Stimulated activated CD4-positive, alpha-beta T cell treated with anti-CD3 and anti-CD28 coated beads, Interleukin-1b, Interleukin-23, amount 100 ng/mL, for 4 hours (primary cell): Measurements from ENCODE around the gene SMTNL1.

Experiments
- DNase-seq, 2 donors: peaks; one replicate each; pipeline ENCODE4 v3.0.0-alpha.2; 2020; ENCODE audit warnings: low read depth in 2 of 2

SMTNL1 gene

DNA sequence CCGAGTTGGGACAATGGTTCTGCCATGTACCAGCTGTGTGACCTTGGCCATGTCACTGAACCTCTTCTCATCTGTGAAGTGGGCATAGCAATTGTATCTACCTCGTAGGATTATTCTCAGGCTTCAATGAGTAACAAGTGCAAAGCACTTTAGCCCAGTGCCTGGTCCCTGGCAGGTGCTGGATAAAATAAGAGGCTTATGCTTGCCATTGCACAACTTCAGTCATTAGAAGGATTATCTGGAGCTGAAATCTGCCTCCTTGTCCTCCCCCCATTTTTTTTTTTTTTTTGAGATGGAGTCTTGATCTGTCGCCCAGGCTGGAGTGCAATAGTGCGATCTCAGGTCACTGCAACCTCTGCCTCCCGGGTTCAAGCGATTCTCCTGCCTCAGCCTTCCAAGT, 7.2 kb downstream of the SMTNL1 start:
- no peak for DNase-seq

GRCh38 chr11:57545883-57546282, 8.5 kb downstream of the SMTNL1 start:
- DNase-seq: no peak

DNA sequence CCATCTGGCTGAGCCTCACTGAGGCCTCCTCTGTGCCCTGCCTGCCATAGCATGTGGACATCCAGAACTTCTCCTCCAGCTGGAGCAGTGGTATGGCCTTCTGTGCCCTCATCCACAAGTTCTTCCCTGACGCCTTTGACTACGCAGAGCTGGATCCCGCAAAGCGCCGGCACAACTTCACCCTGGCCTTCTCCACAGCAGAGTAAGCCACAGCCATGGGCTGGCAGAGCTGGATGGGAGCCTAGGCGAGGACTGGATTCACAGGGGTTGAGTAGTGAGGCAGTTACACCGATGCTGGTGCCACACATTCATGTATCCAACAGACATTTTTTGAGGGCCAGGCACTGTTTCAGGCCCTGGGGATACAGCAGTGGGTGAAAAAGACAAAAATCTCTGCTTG, 9.1 kb downstream of the SMTNL1 start:
- no peak for DNase-seq

DNA sequence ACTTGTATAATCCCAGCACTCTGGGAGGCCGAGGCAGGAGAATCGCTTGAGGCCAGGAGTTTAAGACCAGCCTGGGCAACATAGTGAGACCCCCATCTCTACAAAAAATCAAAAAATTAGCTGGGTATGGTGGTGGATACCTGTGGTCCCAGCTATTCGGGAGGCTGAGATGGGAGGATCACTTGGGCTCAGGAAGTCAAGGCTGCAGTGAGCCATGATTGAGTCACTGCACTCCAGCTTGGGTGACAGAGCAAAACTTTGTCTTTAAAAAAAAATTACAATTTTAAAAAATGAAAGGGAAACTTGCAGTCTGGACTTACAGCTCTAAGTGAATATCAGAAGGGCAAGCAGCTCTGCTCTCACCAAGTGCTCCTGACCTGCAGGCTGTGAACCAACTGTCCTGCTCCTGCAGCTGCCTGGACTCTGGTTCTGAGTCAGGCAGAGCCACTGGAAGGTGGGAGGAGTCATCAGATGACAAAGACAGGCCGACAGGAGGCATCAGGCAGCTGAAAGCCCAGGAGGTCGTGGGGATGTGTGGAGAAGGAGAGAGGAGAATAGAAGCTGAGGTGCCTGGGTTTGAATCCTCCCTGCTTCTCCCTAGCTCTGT, 9.6 kb downstream of the SMTNL1 start:
- no peak for DNase-seq

DNA sequence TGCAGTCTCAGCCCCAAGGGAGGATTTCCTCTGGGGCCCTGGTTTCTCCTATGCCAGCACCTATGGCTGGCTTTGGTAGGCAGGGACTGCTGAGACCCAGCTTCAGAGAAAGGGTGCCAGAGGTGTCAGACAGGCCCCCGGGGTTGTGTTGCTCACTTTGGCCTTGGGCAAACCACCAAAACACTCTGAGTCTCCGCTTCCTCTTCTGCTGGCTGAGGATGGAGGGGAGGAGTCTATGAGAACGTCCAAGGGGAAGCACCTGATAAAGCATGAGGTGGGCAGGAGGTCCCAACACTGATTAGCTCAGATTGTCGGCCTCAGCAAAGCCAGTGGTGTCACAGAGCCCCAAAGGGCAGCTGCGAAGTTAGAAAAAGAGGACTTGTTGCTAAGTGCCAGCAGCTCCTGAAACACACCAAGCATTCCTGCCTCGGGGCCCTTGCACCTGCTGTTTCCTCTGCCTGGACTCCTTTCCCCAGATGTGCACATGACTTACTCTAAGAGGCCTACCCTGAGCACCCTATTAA, 10.5 kb downstream of the SMTNL1 start:
- no peak for DNase-seq

- no peak for DNase-seq
Observed at GRCh38 chr11:57549983-57550382, 12.6 kb downstream of the SMTNL1 start.

DNA sequence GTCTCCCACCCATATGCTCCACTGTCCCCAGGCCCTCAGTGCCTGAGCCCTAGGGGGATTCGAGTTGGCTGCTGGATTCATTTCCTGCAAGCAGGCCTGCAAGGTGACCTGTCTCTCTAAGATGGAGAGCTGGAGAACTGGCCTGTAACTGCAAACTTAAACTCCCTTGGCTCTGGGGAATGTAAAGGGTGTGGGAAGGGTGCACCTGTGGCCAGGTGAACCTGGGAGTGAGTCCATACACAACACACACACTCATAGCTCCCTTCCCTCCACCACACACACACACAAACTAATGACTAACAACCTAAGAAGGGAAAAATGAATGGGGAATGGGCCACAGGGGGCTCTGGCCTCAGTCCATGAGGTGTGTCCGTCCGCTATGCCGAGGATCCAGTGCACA, 14.5 kb downstream of the SMTNL1 start:
- no peak for DNase-seq

GRCh38 chr11:57552479-57552878, 15.1 kb downstream of the SMTNL1 start:
- DNase-seq: no peak

DNA sequence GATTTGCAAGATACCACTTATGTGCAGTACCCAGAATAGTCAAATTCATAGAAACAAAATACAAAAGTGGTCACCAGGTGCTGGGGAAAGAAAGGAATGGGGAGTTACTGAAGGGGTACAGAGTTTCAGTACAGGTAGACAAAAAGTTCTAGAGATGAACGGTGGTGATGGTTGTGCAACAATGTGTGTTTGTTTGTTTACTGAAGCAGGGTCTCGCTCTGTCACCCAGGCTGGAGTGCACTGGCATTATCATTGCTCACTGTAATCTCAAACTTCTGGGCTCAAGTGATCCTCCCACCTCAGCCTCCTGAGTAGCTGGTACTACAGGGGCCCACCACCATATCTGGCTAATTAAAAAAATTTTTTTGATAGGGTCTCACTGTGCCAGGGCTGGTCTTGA, 18.0 kb downstream of the SMTNL1 start:
- DNase-seq: no peak

DNA sequence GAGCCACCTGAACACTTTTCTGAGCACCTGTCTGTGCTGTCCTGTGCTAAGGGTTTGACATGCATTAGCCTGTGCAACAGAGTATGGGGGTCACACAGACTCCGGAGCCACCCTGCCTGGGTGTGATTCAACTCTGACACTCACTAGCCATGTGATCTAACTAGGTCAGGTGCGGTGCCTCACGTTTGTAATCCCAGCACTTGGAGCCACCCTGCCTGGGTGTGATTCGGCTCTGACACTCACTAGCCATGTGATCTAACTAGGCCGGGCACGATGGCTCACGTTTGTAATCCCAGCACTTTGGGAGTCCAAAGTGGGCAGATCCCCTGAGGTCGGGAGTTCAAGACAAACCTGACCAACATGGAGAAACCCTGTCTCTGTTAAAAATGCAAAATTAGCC, 18.6 kb downstream of the SMTNL1 start:
- no peak for DNase-seq

DNA sequence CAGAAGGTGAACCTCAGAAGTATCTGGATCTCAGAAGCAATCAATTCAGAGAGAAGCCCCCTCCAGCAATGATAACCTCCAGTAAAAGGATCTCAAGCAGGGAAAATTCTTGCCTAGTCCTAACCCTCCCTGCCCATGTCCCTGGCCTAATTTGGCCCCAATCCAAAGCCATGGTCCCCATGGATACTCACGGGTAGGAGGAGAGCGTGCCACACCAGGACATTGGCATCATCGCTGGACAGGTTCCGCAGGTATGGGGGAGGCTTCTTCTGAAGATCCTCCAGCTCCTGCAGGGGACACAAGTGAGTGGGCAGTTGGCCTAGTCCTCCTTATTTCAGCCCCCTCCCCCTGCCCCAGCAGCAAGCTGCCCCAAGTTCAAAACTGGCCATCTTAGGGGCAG, 22.8 kb downstream of the SMTNL1 start:
- no peak for DNase-seq

- DNase-seq: no peak
Observed at GRCh38 chr11:57562596-57562995, 25.2 kb downstream of the SMTNL1 start.

DNA sequence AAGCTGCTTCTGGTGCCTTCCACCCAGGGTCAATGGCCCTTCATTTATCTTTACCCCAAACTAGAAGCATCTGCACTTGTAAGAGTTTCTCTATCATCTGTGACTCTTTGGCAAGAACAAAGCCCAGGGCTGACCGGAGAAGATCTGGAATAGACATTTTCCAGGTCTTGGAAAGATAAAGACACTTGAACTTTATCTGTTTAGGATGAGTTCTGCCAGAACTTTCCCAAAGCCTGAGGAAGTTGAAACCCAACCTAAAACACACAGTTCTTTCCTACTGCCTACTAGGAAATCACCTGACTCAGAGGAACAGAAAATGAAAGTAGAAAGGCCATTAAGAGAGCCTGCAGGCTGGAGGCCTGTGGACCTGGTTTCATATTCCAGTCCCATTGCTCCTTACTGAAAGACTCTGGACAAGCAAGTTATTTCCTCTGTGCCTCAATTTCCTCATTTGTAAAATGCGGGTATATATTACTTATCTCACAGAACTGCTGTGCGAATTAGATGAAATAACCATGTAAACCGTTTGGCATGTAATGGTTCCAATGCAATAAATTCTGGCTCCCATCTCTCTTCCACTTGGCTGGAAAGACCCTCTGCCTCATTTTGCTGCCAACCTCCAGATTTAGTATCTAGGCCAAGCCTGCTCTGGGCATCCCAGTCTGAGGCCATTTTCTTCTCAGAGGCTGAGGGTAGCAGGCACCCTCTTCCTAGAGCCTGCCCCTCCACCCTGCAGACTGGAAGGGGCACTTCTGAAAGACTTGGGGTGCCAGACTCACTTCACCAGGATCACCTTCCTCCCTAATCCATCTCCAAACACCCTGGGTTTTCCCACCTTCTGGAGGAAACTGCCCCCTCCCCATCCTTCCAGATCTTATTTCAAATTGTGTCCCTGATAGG, 28.9 kb downstream of the SMTNL1 start:
- DNase-seq: peak in 1 of 2 donors; percentile 46

- DNase-seq: peak; percentile 14 to 27
Observed at GRCh38 chr11:57566905-57567514, 29.6 kb downstream of the SMTNL1 start.

DNA sequence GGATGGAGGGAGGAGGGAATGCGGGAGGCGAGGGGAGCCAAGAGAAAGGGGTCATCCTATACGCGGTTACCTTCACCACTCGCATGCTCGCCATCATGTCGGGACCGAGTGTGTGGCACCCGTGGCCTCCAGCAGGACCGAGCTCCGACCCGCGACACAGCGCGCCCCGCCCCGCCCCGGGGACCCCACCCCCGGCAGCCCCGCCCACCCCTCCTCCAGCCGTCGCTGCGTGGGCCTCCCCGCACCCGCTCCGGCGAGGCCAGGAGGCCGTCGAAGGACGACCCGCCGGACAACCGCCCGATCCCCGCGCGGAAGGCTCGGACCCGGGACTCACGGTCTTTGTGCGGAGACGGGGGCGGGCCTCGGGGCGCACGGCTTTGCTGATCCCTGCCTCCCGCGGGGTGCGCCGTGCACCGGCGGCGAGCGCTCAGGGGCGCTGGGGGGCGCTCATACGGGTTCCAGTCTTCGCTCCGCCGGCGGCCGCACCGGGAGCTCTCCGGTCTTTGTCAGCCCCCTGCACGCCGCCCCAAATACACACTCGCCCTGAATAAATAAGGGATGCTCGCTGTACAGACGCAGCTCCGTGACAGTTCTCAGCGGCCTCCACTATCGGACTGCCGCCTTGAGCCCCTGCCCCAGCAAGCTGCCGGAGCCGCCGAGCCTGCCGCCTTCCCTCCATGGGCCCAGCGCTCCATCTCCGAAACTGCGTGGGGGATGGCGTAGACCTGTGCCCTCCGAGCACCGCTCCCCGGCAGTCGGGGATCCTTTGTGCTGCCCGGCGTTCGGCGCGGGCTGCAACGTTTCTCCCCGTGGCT, 30.3 kb downstream of the SMTNL1 start, which contains the start of gene UBE2L6:
TSS of gene UBE2L6 (minus strand) at position 158 of the 815 bp plus-strand sequence. CDS start at position 97, 61 bp downstream.
- peak; percentile 58 to 69 for DNase-seq

DNA sequence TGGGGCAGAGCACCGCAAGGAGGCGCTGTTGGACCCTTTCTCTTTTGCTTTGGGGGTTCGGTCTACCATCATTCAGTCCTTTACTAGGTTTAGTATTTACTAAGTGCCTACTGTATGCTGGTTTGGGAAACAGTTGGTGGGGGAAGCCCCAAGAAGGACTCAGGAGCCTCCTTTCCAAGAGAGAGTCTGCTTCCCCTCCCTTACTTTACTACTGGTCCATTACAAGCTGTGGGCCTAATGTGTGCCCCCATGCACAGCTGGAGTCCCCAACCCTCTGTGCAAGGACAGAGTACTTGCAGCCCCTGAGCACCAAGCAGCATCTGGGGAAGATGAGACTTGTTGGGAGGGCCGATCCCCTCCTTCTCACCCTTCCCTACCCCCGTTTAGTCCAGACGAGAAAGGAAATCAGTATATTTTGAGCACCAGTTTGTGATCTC, 31.0 kb downstream of the SMTNL1 start:
- DNase-seq: peak; percentile 87 to 89

- no peak for DNase-seq
Observed at GRCh38 chr11:57571606-57572005, 34.2 kb downstream of the SMTNL1 start.

- DNase-seq: no peak
Observed at GRCh38 chr11:57574061-57574460, 36.7 kb downstream of the SMTNL1 start.

- DNase-seq: no peak
Observed at GRCh38 chr11:57584341-57584740, 46.9 kb downstream of the SMTNL1 start.

DNA sequence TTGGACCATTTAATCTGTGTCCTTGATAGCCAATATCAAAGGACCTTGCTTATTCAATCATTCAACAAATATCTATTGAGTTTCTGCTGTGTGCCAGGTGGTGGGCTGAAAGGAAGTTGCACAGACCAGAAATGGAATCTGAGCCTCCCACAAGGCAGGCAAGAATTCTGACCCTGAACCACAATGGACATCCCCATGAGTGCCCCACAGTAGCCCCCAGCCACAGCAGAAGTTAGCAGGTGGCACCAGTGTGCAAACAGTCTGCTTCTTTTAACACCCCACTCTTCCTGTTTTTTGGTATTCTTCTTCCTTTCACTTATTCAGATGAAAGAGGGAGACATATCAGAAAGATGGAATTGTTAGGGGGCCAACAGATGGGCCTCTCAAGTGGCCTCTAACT, 47.9 kb downstream of the SMTNL1 start:
- DNase-seq: no peak

DNA sequence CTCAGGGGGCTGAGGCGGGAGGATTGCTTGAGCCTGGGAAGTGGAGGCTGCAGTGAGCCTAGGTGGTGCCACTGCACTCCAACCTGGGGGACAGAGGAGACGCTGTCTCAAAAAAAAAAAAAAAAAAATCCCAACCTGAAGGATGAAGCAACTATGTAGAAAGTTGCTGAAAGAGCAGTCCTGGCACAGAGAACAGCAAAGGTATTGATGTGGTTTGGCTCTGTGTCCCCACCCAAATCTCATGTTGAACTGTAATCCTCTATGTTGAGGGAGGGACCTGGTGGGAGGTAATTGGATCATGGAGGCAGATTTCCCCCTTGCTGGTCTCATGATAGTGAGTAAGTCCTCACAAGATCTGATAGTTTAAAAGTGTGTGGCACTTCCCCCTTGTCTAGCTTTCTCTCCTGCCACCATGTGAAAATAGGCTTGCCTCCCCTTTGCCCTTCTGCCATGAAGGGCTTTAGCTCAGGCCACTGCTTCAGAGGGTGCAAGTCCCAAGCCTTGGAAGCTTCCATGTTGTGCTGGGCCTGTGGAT, 49.4 kb downstream of the SMTNL1 start:
- no peak for DNase-seq
